Glutamatergic neuron (in vitro differentiated cells): ENCODE results near the gene MORN4. TPM values are rescaled to one million over a fixed set of nuclear protein-coding genes. Genes with fewer than 3 reads are reported as not detected.

Experiments
- DNase-seq: peaks from one replicate; pipeline ENCODE4 v3.0.0; 2022
- H3K27ac Mint-ChIP-seq: one replicate; pipeline ENCODE4 v1.8.0; 2020; ENCODE audit warnings: mild to moderate bottlenecking, mixed read lengths, inconsistent platforms; ENCODE audit not compliant: unreplicated experiment
- H3K27me3 Mint-ChIP-seq: one replicate; pipeline ENCODE4 v1.8.0; 2020; ENCODE audit warnings: mild to moderate bottlenecking, moderate library complexity, mixed read lengths, inconsistent platforms; ENCODE audit not compliant: unreplicated experiment
- H3K36me3 Mint-ChIP-seq: one replicate; pipeline ENCODE4 v1.8.0; 2020; ENCODE audit warnings: mild to moderate bottlenecking, mixed read lengths, inconsistent platforms; ENCODE audit not compliant: unreplicated experiment
- H3K4me1 Mint-ChIP-seq: one replicate; pipeline ENCODE4 v1.8.0; 2020; ENCODE audit warnings: mild to moderate bottlenecking, low read depth, mixed read lengths, inconsistent platforms; ENCODE audit not compliant: unreplicated experiment
- H3K4me3 Mint-ChIP-seq: one replicate; pipeline ENCODE4 v1.8.0; 2020; ENCODE audit warnings: mild to moderate bottlenecking, mixed read lengths, inconsistent platforms; ENCODE audit not compliant: unreplicated experiment
- H3K9me3 Mint-ChIP-seq: one replicate; pipeline ENCODE4 v1.8.0; 2020; ENCODE audit warnings: mild to moderate bottlenecking, moderate library complexity, mixed read lengths, inconsistent platforms; ENCODE audit not compliant: unreplicated experiment
- CTCF ChIP-seq: fragments of 200-600 bp; sonication (generic); IDR thresholded peaks from one replicate; pipeline ENCODE4 v1.5.0; 2021; ENCODE audit not compliant: partially characterized antibody, unreplicated experiment
- total RNA-seq: library from RNA; stranded (reverse); fragmentation: NEBNext Ultra II Directional; extraction: Animal tissue kit (Norgen Biotek cat#: 25700); gene quantifications from one replicate; pipeline ENCODE4 v1.2.1, GENCODE V29; 2021; ENCODE audit not compliant: unreplicated experiment

Gene MORN4
- total RNA-seq, 1 donor from 2014 or later: 31.4 TPM

GRCh38 chr10:97635577-97635976, 2.3 kb upstream of the MORN4 start:
- no peak for DNase-seq
- H3K27me3 Mint-ChIP-seq: peaks cover 11% of the 10 kb centered on the region
- peaks cover 2% of the 10 kb centered on the region for H3K9me3 Mint-ChIP-seq
- H3K4me1 Mint-ChIP-seq: peaks cover 2% of the 10 kb centered on the region
- no peak overlapping the region for H3K4me3 Mint-ChIP-seq
- TF ChIP-seq CTCF: no peak
- H3K36me3 Mint-ChIP-seq: no peaks in the 10 kb centered on the region
- no peak overlapping the region for H3K27ac Mint-ChIP-seq

GRCh38 chr10:97633921-97634320, 621 bp upstream of the MORN4 start:
- Mint-ChIP-seq H3K9me3 (peaks cover 2% of the 10 kb centered on the region), H3K27me3 (peaks cover 9% of the 10 kb centered on the region), H3K4me1 (peaks cover 2% of the 10 kb centered on the region), H3K36me3 (no peaks in the 10 kb centered on the region), H3K27ac (peak overlapping the region; percentile 95), H3K4me3 (peak overlapping the region; percentile 100)
- DNase-seq: no peak
- TF ChIP-seq CTCF: peak; percentile 63

- H3K9me3 Mint-ChIP-seq: peaks cover 2% of the 10 kb centered on the region
- peaks cover 2% of the 10 kb centered on the region for H3K4me1 Mint-ChIP-seq
- no peak for DNase-seq
- H3K4me3 Mint-ChIP-seq: no peak overlapping the region
- H3K27me3 Mint-ChIP-seq: peaks cover 9% of the 10 kb centered on the region
- no peak overlapping the region for H3K27ac Mint-ChIP-seq
- no peaks in the 10 kb centered on the region for H3K36me3 Mint-ChIP-seq
- TF ChIP-seq CTCF: no peak
These were observed 2.2 kb downstream of the MORN4 start for GRCh38 chr10:97631098-97631497.

GRCh38 chr10:97629289-97629688, 4.0 kb downstream of the MORN4 start:
- Mint-ChIP-seq H3K36me3 (no peaks in the 10 kb centered on the region), H3K4me3 (no peak overlapping the region), H3K4me1 (peaks cover 2% of the 10 kb centered on the region), H3K27me3 (peaks cover 9% of the 10 kb centered on the region), H3K27ac (no peak overlapping the region), H3K9me3 (peaks cover 2% of the 10 kb centered on the region)
- DNase-seq: no peak
- TF ChIP-seq CTCF: no peak

GRCh38 chr10:97628228-97628627, 5.1 kb downstream of the MORN4 start:
- H3K27ac Mint-ChIP-seq: no peak overlapping the region
- H3K4me3 Mint-ChIP-seq: no peak overlapping the region
- H3K36me3 Mint-ChIP-seq: no peaks in the 10 kb centered on the region
- peaks cover under 1% of the 10 kb centered on the region for H3K9me3 Mint-ChIP-seq
- no peak for TF ChIP-seq CTCF
- peaks cover 7% of the 10 kb centered on the region for H3K27me3 Mint-ChIP-seq
- no peaks in the 10 kb centered on the region for H3K4me1 Mint-ChIP-seq
- no peak for DNase-seq
